ENCODE results near the gene SLC23A3.

- TF ChIP-seq CTCF (conservative IDR thresholded peaks at IDR 0.05; ENCODE audit: low read depth, low read length) (no peak), EZH2 (IDR thresholded peaks at IDR 0.05; ENCODE audit: borderline replicate concordance, low read depth, low read length, poor library complexity, severe bottlenecking) (no peak)
Measured at GRCh38 chr2:219186754-219187456, 17.1 kb upstream of the SLC23A3 start.
